IMR-90 (cell line): ENCODE measurements around the gene CARMIL1. TPM values are rescaled to one million over a fixed set of nuclear protein-coding genes. Genes with fewer than 3 reads are reported as not detected.

Source experiments
- ATAC-seq: fragments of 200-7000 bp; cut with Tn5 transposase; 2 replicates; pipeline ENCODE4 v1.9.1; 2020; ENCODE audit warnings: low read depth, mild to moderate bottlenecking, moderate library complexity
- BruUV-seq: library from RNA; stranded (reverse); fragments of 400-500 nt; replicated peaks from 2 replicates; lab custom pipeline; 2021; lab: Mats Ljungman, UMichigan
- CTCF ChIA-PET: fragments of 300-600 bp; formaldehyde crosslinking; extraction: SDS; loops from one replicate; lab custom pipeline; 2021; ENCODE audit warnings: antibody characterized with exemption; lab: Yijun Ruan, JAX
- POLR2A ChIA-PET: fragments of 300-600 bp; sonication (Branson Sonifier 250); formaldehyde crosslinking; loops from one replicate; lab custom pipeline; 2022; ENCODE audit warnings: antibody characterized with exemption; ENCODE audit not compliant: unreplicated experiment; lab: Charles Lee
- DNase-seq: peaks from one replicate; pipeline ENCODE4 v3.0.0; 2013
- H2AFZ ChIP-seq: replicated peaks from 2 replicates; pipeline ENCODE3; 2013; ENCODE audit warnings: low read length, mild to moderate bottlenecking; ENCODE audit not compliant: poor library complexity
- H2AK5ac ChIP-seq: 2 replicates; pipeline ENCODE4 v1.6.1; 2013; ENCODE audit warnings: low read depth, low read length, inconsistent platforms
- H2AK9ac ChIP-seq: replicated peaks from 2 replicates; pipeline ENCODE3; 2013; ENCODE audit warnings: mild to moderate bottlenecking, low read depth, low read length, moderate library complexity; ENCODE audit not compliant: poor library complexity
- H2BK120ac ChIP-seq: 2 replicates; pipeline ENCODE4 v1.6.1; 2013; ENCODE audit warnings: low read depth, low read length, inconsistent platforms
- H2BK15ac ChIP-seq: 3 replicates; pipeline ENCODE4 v1.6.1; 2013; ENCODE audit warnings: low read depth, low read length, inconsistent platforms
- H2BK20ac ChIP-seq: 2 replicates; pipeline ENCODE4 v1.6.1; 2013; ENCODE audit warnings: low read depth, mild to moderate bottlenecking, inconsistent platforms, low read length, moderate library complexity
- H2BK5ac ChIP-seq: 2 replicates; pipeline ENCODE4 v1.6.1; 2013; ENCODE audit warnings: mild to moderate bottlenecking, low read depth, low read length, inconsistent platforms; ENCODE audit not compliant: poor library complexity, severe bottlenecking
- H3K14ac ChIP-seq: replicated peaks from 2 replicates; pipeline ENCODE4 v1.6.1; 2013; ENCODE audit warnings: low read depth, low read length, inconsistent platforms
- H3K18ac ChIP-seq: 2 replicates; pipeline ENCODE4 v1.6.1; 2013; ENCODE audit warnings: low read depth, low read length, control low read depth
- H3K23ac ChIP-seq: 2 replicates; pipeline ENCODE4 v1.6.1; 2013; ENCODE audit warnings: low read depth, low read length, inconsistent platforms
- H3K27ac ChIP-seq: 2 replicates; pipeline ENCODE4 v1.5.1; 2013; ENCODE audit warnings: mild to moderate bottlenecking, control low read depth, low read length; ENCODE audit not compliant: insufficient read depth
- H3K27me3 ChIP-seq: 2 replicates; pipeline ENCODE4 v1.6.1; 2013; ENCODE audit warnings: low read length; ENCODE audit not compliant: control insufficient read depth, insufficient read depth
- H3K36me3 ChIP-seq: 2 replicates; pipeline ENCODE4 v1.6.1; 2013; ENCODE audit warnings: low read length, mixed read lengths; ENCODE audit not compliant: control insufficient read depth, insufficient read depth
- H3K4ac ChIP-seq: 2 replicates; pipeline ENCODE4 v1.6.1; 2013; ENCODE audit warnings: low read depth, low read length, inconsistent platforms
- H3K4me1 ChIP-seq: 2 replicates; pipeline ENCODE4 v1.6.1; 2013; ENCODE audit warnings: low read length, mixed read lengths; ENCODE audit not compliant: control insufficient read depth, insufficient read depth
- H3K4me2 ChIP-seq: 2 replicates; pipeline ENCODE4 v1.6.1; 2013; ENCODE audit warnings: low read depth, mild to moderate bottlenecking, control low read depth, low read length, moderate library complexity
- H3K4me3 ChIP-seq: 2 replicates; pipeline ENCODE4 v1.5.1; 2013; ENCODE audit warnings: low read depth, mild to moderate bottlenecking, control low read depth, low read length, moderate library complexity; ENCODE audit not compliant: insufficient read depth
- H3K56ac ChIP-seq: 2 replicates; pipeline ENCODE4 v1.6.1; 2013; ENCODE audit warnings: low read length, inconsistent platforms; ENCODE audit not compliant: insufficient read depth; ENCODE audit errors: extremely low read depth
- H3K79me1 ChIP-seq, 2 experiments: 2 replicates each; pipeline ENCODE4 v1.6.1; 2013; ENCODE audit warnings: low read length in 2 of 2, inconsistent platforms in 1 of 2, low read depth in 1 of 2
- H3K9ac ChIP-seq: 2 replicates; pipeline ENCODE4 v1.6.1; 2013; ENCODE audit warnings: low read depth, low read length, control low read depth
- H3K9me1 ChIP-seq: 2 replicates; pipeline ENCODE4 v1.6.1; 2013; ENCODE audit warnings: low read length, inconsistent platforms; ENCODE audit not compliant: insufficient read depth
- H3K9me3 ChIP-seq: 2 replicates; pipeline ENCODE4 v1.6.1; 2013; ENCODE audit warnings: low read length; ENCODE audit not compliant: control insufficient read depth, insufficient read depth
- H4K20me1 ChIP-seq: 2 replicates; pipeline ENCODE4 v1.6.1; 2013; ENCODE audit warnings: low read length, inconsistent platforms; ENCODE audit not compliant: insufficient read depth
- H4K5ac ChIP-seq: 2 replicates; pipeline ENCODE4 v1.6.1; 2013; ENCODE audit warnings: mild to moderate bottlenecking, low read depth, low read length, control low read depth
- H4K8ac ChIP-seq, 2 experiments: 2 replicates each; pipeline ENCODE4 v1.6.1; 2013; ENCODE audit warnings: low read depth in 2 of 2, low read length in 2 of 2, control low read depth in 1 of 2, inconsistent platforms in 1 of 2
- H4K91ac ChIP-seq: 2 replicates; pipeline ENCODE4 v1.6.1; 2013; ENCODE audit warnings: low read depth, low read length, inconsistent platforms; ENCODE audit not compliant: insufficient read depth
- BHLHE40 ChIP-seq: fragments of 150-350 bp; IDR thresholded peaks from 2 replicates; pipeline ENCODE4 v1.6.1; 2016; ENCODE audit warnings: mild to moderate bottlenecking, low read depth, low read length
- CHD1 ChIP-seq: IDR thresholded peaks from 2 replicates; pipeline ENCODE4 v1.6.1; 2012; ENCODE audit warnings: low read depth, low read length, improper control_type of control experiment
- MXI1 ChIP-seq: IDR thresholded peaks from 2 replicates; pipeline ENCODE4 v1.6.1; 2012; ENCODE audit warnings: low read depth, mild to moderate bottlenecking, low read length, moderate library complexity, borderline replicate concordance
- POLR2A ChIP-seq: IDR thresholded peaks from 2 replicates; pipeline ENCODE4 v1.6.1; 2012; ENCODE audit warnings: mild to moderate bottlenecking, low read depth, low read length
- RAD21 ChIP-seq: IDR thresholded peaks from 2 replicates; pipeline ENCODE4 v1.6.1; 2012; ENCODE audit warnings: low read length, improper control_type of control experiment
- USF2 ChIP-seq: fragments of 150-350 bp; IDR thresholded peaks from 2 replicates; pipeline ENCODE4 v1.6.1; 2017; ENCODE audit warnings: mild to moderate bottlenecking, antibody characterized with exemption, low read length, low read depth
- WGBS, 2 experiments: methylation state at CpG; one replicate each; pipeline versions ENCODE4 v1.1.5 to v1.1.7; 2013; ENCODE audit warnings: missing lambda C conversion rate in 2 of 2; ENCODE audit not compliant: insufficient read length in 1 of 2; ENCODE audit errors: extremely low coverage in 2 of 2; 5-methylcytosine and 5-hydroxymethylcytosine counted together
- dilution Hi-C: fragments of 300-500 bp; cut with HindIII; formaldehyde crosslinking; loops from one replicate; pipeline ENCODE4 v1.14.3; 2018; ENCODE audit warnings: low sequenced_read_pairs; ENCODE audit not compliant: unreplicated experiment
- in situ Hi-C: fragments of 300-500 bp; cut with MboI; formaldehyde crosslinking; loops from 3 replicates; pipeline ENCODE4 v1.14.3; 2019; ENCODE audit warnings: low sequenced_read_pairs, inconsistent platforms, mixed read lengths
- intact Hi-C: fragments of 100-400 bp; cut with micrococcal nuclease; formaldehyde crosslinking; loops from 2 replicates; pipeline ENCODE4 v1.10.0; 2022
- polyA plus RNA-seq, 3 experiments: library from polyadenylated mRNA; depleted of rRNA; stranded (reverse); fragments of >200 nt; gene quantifications; 2 replicates each; pipeline ENCODE4 v1.2.3, GENCODE V29; 2012; ENCODE audit warnings: low replicate concordance in 1 of 3
- total RNA-seq: library from RNA; depleted of rRNA; stranded (reverse); fragments of >200 nt; gene quantifications from 2 replicates; pipeline ENCODE4 v1.2.3, GENCODE V29; 2012
- TF ChIP-seq, protein P1 (sequence below): fragments of 150-350 bp; IDR thresholded peaks from 2 replicates; pipeline ENCODE4 v1.6.1; 2016; ENCODE audit warnings: low read depth, mild to moderate bottlenecking, low read length, moderate library complexity, borderline replicate concordance

CARMIL1 gene
- total and polyA plus RNA-seq, 2 of the 4 experiments (the other 2 are of a cell fraction), result 1.3 to 2.9 TPM

- Histone ChIP-seq H3K79me1 (no peaks in the 10 kb centered on the region), H3K4me2 (no peak overlapping the region), H3K36me3 (no peaks in the 10 kb centered on the region), H4K91ac (no peak overlapping the region), H3K27ac (no peak overlapping the region), H3K9me3 (no peaks in the 10 kb centered on the region), H4K8ac (no peak overlapping the region), H3K4ac (no peak overlapping the region), H3K18ac (no peak overlapping the region), H2BK20ac (no peak overlapping the region), H2BK120ac (no peak overlapping the region), H3K23ac (no peak overlapping the region), H2AFZ (peak overlapping the region; percentile 14), H2BK15ac (no peak overlapping the region), H3K27me3 (no peaks in the 10 kb centered on the region), H3K56ac (no peak overlapping the region), H4K5ac (no peak overlapping the region), H3K14ac (no peak overlapping the region), H2AK9ac (no peak overlapping the region), H2BK5ac (no peak overlapping the region), H3K4me1 (no peaks in the 10 kb centered on the region), H3K9me1 (no peaks in the 10 kb centered on the region), H3K4me3 (no peak overlapping the region), H4K20me1 (no peaks in the 10 kb centered on the region), H3K9ac (no peak overlapping the region), H2AK5ac (no peak overlapping the region)
- ChIA-PET POLR2A (interaction anchor here (0.6 kb wide), 1 partner anchor 176 kb away, joined by 4 read pairs; no protein-coding TSS in a partner anchor), CTCF (interaction anchor here (0.8 to 1.2 kb wide), 3 partner anchors 210 to 223 kb away, joined by 4 to 6 read pairs (median 4); no protein-coding TSS in a partner anchor)
- in situ Hi-C loops (loop anchor here (5.0 kb wide), 1 partner anchor 216 kb away; no protein-coding TSS in a partner anchor), dilution Hi-C loops (no loop called here), intact Hi-C loops (no loop called here)
- BruUV-seq, result no TSS peak
- ATAC-seq (no peak), DNase-seq (no peak)
- WGBS, 2 experiments, result no CpG with 5 or more reads among the region's 3 CpGs
- TF ChIP-seq RAD21 (no peak), USF2 (no peak), POLR2A (no peak), CHD1 (no peak), MXI1 (no peak), BHLHE40 (no peak)
- TF ChIP-seq, protein P1, sequence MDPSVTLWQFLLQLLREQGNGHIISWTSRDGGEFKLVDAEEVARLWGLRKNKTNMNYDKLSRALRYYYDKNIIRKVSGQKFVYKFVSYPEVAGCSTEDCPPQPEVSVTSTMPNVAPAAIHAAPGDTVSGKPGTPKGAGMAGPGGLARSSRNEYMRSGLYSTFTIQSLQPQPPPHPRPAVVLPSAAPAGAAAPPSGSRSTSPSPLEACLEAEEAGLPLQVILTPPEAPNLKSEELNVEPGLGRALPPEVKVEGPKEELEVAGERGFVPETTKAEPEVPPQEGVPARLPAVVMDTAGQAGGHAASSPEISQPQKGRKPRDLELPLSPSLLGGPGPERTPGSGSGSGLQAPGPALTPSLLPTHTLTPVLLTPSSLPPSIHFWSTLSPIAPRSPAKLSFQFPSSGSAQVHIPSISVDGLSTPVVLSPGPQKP, result no peak
Observed at GRCh38 chr6:25488156-25488555, 209.0 kb downstream of the CARMIL1 start.
